Stimulated activated CD4-positive, alpha-beta T cell treated with anti-CD3 and anti-CD28 coated beads, TNF-alpha, amount 100 ng/mL, for 4 hours (primary cell): ENCODE measurements around the gene ZCCHC2.

ENCODE experiments used
- DNase-seq, 3 experiments: peaks; one replicate each; pipeline ENCODE4 v3.0.0-alpha.2; 2020; ENCODE audit warnings: low read depth in 3 of 3

The ZCCHC2 gene

DNA sequence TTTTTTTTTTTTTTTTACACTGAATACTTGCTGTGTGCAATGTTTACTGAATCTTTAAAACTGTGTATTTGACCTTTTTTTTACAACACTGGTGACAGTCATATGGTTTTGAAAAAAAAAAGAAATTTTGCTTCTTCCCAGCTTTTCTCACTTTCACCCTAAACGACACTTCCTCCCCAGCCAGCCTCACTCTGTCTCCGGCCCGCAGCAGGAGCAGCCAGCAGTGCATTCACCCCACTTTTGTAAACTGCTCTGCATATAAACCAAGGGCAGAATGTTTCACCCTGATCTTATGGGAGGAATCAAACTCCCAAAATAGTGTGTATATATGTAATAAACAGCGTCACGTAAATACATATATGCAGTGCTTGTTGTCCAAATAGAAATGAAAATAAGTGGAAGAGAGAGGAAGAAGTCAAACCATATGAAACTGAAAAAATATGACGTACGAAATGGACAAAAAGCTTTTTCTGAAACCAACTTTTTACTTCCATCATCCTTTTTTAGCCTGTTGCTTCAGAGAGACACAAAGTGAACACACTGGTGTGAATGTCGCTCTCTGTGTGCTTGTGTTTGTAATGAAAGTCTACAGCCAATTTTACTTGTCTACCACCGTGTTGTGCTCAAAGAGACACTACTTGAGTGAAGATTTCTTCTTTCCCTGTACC is 54.2 kb downstream of the ZCCHC2 start:
- no peak for DNase-seq

DNA sequence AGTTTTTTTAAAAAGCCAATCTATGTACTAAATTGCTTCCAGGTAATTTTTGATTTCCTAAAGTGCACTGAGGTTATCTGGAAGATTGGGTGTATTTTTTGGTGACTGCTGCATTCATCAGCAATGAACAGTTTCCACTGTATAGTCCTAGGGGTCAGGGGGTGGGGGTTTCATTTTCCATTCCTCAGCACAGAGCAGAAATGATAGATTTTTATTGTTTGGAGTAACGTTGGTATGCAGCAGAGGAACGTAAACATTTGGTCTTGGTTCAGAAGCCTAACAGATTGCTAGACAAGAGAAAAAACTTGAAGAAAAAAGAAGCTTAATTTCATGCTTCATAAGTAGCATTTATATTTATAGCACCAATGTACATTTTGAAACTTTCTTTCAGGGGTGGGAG is 54.9 kb downstream of the ZCCHC2 start:
- no peak for DNase-seq

DNA sequence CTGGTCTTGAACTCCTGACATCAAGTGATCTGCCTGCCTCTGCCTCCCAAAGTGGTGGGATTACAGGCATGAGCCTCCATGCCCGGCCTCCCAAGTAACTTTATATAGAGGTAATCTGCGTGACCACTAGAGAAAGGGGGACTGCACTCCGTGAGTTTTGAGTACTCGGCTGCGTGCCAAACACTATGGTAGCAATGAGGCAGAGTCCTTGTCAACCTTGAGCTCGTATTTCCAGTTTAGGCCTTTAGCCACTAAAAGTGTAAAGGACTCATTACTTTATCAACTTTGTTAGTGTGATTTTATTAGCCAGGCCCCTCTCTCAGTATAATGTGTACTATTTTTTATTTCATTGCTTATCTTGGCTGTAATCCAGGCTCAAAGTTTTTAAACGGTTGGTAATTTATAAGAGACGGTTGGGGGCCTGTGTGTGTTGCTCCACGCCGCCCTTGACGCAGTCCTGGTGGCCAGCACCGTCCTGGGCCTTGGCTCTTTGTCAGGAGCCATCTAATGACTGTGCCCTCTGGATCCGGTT is 56.2 kb downstream of the ZCCHC2 start:
- DNase-seq, result no peak

DNA sequence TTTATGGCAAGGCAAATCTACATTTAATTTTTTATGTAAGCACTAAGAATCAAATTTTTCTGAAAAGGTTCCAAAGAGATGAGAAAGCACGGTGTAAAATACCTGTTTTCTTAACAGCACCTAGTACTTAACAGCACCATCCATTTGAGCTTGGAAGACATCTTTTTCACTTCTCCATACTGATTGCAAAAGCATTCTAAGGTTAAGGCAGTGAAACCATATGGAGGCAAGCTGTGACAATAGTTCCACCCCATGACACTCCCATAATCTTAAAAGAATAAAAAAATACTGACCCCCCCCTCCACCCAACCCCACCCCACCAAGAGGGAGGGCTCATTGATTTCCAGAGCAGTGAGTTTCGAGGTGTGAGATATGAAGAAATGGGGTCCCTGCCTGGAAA is 60.6 kb downstream of the ZCCHC2 start:
- no peak for DNase-seq

GRCh38 chr18:62584241-62585120 is 61.7 kb downstream of the ZCCHC2 start:
- DNase-seq, result peak; percentile 66 to 70 (median 67)

- peak in 2 of 3 experiments; percentile 31 to 33 for DNase-seq
Observed at GRCh38 chr18:62585274-62586150, 62.7 kb downstream of the ZCCHC2 start.

GRCh38 chr18:62586151-62586774 is 63.4 kb downstream of the ZCCHC2 start:
- peak; percentile 40 to 50 (median 46) for DNase-seq

DNA sequence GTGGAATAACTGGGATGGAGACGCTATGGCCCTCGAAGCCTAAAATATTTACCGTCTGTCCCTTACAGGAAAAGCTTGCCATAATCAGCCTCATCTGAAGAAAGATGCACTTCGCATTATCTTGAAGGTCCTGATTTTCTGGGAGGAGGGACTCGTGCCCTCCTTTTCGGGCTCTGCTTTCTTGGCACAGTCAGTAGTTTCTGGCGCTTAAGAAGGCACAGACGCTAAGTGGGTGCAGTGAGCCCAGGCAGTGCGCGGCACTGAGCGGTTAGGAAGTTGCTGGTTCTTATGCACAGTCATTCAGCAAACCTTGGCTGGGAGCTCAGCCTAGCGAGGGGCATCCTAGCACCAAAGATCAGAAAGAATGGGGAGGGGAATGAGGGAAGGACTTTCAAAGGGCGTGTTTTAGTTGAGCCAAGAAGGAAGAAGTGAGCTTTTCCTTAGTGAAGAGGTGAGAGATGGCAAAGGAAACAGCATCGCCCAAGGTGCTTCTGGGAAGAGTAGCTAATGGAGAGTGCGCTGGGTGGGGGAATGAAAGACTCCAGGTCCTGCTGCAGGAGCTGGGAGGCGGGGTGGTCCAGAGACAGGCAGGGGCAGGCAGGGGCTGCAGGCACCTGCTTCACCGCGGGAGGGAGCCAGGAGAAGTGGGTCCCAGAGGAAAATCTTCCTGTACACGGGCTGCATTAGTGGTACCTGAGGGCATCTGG is 64.1 kb downstream of the ZCCHC2 start:
- no peak for DNase-seq

DNA sequence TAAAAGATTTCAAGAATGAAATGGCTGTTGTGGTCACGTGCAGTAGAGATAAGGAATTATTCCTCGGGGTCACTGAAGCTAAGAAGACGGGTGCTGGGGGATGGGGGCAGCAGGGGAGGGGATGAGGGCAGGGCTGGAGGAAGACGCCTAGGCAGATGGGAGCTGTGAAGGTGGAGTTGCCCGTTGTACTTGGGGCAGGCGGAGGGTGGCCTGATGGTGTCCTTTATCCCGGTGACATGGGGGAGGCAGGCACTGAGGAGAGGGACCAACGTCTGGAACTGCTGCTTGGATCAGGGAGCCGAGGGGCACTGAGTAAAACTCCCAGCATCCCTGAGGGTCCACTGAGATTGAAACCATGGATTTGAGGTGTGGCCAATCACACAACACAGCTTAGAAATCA is 64.9 kb downstream of the ZCCHC2 start:
- no peak for DNase-seq

DNA sequence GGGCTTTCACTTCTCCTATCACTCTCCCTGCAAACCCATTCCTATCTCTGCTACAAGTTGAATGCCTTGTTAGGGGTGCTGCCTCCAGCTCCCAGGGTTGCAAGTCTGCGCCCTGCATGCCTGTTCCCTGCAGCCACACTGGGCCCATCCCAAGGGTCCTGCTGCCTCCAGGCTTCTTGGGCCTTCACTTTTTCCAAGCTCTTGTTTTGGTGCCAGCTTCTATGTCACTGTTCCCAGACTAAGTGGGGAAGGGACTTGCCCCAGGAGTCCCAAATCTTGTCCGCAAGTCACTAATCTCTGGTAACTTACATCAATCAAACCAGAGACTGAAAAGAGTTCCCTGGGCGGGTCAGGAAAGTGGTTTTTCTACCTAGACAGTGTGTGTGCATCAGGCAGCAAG is 65.4 kb downstream of the ZCCHC2 start:
- DNase-seq, result no peak

GRCh38 chr18:62590799-62591590 is 68.2 kb downstream of the ZCCHC2 start:
- no peak for DNase-seq

DNA sequence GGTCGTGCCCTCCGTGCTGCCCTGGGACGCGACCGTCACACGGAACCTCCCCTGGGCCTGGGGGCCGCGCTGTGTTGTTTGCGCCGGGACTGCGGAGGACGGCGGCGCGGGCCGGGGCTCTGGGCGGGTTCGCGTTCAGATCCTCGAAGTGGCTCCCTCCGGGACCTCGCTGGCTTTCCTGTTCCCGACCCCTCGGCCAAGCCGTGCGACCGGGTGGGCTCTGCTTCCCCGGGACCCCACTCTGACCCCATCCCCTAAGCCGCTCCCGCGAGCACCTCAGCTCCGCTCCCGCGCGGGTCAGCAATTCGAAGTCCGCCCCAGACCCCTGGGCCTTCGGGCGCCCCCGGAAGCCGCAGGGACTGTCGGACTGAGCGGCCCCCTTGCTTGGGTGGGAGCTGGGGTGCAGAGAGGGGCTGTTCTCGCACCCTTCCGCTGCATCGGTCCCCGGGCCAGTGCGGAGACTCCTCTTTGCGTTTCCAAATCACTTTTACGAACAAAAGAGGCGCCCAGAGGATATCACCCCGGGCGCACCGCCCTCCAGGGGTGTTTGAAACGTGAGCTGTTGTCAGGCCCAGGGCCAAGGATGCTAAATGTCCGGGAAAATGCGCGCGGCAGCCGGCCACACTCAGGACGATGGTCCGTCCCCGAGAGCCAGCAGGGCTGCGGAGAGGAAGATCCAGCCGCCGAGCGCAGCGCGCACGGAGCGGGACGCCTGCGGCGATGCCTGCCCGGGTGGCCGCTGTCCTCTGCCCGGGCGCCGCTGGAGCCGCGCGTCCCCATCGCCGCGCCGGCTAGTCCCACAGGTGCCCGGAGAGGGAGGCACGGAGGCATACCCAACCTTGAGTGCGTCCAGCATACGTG is 73.5 kb downstream of the ZCCHC2 start:
- DNase-seq, result no peak

DNA sequence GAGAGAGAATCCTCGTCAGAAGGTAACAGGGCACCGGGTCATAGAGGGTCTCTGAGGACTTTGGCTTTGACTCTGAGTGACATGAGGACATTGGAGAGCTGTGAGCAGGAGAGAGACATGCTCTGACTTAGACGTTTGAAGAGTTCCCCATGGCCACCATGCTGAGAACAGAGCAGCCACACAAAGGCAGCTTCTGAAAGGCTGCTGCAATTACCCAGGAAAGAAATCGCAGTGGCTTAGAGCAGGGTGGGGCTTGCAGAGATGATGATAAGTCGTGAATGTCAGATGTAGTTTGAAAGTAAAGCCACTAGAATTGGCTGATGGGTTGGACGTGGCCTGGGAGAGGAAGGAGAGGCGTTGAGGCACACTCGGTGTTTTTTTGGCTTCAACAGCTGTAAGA is 79.0 kb downstream of the ZCCHC2 start:
- DNase-seq, result no peak

GRCh38 chr18:62602706-62603105 is 79.9 kb downstream of the ZCCHC2 start:
- DNase-seq, result no peak

DNA sequence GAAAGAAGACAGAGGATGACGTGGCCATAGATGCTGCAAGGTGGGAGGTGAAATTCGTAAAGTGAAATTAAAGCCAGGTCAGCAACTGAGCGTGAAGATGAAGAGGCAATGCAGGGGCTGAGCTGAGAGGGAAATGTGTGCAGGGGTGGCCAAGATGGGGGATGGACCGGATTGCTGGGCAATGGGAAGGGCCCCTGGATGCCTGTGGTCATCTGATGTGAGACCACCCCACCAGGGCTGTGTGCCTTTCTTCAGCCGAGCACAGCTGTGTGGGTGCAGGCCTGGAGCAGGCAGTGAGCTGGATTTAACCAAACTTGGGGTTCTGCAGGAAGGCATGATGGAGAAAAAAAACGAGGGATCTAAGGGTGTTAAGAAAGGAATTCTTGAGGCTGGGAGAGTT is 80.4 kb downstream of the ZCCHC2 start:
- DNase-seq, result no peak

- no peak for DNase-seq
Observed at GRCh38 chr18:62603979-62604378, 81.2 kb downstream of the ZCCHC2 start.

DNA sequence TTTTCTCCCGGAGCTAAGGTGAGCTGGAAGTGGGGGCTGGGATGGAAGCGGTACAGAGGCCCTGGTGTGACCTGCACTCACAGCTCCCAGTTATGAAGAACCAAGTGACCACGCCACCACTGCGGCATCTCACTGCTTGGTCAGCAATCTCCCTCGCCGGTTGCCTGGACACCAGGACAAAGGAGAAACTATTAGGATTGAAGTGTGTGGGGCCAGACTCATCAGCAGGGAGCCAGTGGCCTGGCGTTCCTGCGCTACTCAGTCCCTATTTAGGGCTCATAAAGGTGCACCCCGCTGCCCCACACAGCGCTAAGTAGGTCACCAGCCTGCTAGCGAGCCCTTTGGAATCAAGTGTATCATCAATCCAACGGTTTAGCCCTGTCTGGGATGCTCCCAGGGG is 82.9 kb downstream of the ZCCHC2 start:
- no peak for DNase-seq

DNA sequence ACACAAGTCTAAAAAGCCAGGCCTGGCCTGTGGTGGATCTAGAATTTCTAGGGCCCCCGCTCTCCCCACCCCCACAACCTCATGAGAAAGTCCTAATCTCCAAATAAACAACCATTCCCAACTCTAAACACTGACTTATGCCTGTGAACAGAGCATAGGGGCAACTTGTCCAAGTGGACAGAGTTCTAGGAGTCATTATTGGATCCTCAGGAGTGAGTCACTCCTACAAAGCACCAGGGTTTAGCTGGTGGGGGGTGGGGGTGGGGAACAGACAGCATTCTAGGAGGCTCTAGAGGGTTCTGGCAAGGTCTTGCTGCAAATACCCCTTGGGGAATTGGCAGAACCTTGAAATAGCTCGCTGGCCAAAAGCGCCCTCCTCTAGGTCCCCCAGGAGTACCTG is 83.3 kb downstream of the ZCCHC2 start:
- no peak for DNase-seq

GRCh38 chr18:62607302-62607701 is 84.5 kb downstream of the ZCCHC2 start:
- DNase-seq, result no peak
